DND-41 (cell line): ENCODE data around the gene GAB4.

Experiments used
- CTCF ChIP-seq: IDR thresholded peaks from 2 replicates; pipeline ENCODE4 v1.5.1; 2012; ENCODE audit warnings: borderline replicate concordance, low read length, moderate library complexity, mild to moderate bottlenecking; ENCODE audit not compliant: poor library complexity, severe bottlenecking; ENCODE audit errors: extremely low read depth
- EZH2 ChIP-seq: IDR thresholded peaks from 3 replicates; pipeline ENCODE4 v1.6.1; 2012; ENCODE audit warnings: borderline replicate concordance, low read depth, mild to moderate bottlenecking, moderate library complexity, low read length, inconsistent platforms; ENCODE audit not compliant: severe bottlenecking

DNA sequence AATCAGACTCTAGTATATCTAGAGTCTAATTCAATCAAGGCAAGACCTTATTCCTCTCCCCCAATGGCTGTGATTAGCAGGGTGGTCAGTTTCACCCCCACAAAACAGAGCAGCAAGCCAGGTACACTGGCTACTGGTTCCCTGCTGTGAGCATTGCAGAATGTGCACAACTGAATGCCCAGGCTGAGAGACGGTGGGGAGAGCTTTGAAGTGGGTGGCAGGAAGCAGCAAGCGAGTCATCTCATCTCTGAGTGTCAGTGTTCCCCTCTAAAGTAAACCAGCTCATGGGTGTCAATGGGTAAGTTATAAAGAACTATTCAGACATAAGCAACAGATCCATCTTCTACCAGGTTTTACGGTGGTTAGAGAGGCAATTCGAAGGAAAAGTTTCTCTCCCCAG is 37.6 kb downstream of the GAB4 start:
- no peak for TF ChIP-seq CTCF
- no peak for TF ChIP-seq EZH2
